Activated CD4-positive, CD25-positive, alpha-beta regulatory T cell treated with anti-CD3 and anti-CD28 coated beads, Interleukin-2, amount 50 U/mL, for 16 hours (primary cell): ENCODE results near the gene SLC1A2.

Experiments
- DNase-seq: peaks from one replicate; pipeline ENCODE4 v3.0.0-alpha.2; 2020; ENCODE audit warnings: low read depth, low spot score

SLC1A2 gene

GRCh38 chr11:35303596-35304385 lies 115.6 kb downstream of the SLC1A2 start:
- no peak for DNase-seq

GRCh38 chr11:35302398-35302797 lies 117.0 kb downstream of the SLC1A2 start:
- no peak for DNase-seq

GRCh38 chr11:35298369-35298768 lies 121.0 kb downstream of the SLC1A2 start:
- DNase-seq: no peak

GRCh38 chr11:35295751-35296150 lies 123.6 kb downstream of the SLC1A2 start:
- no peak for DNase-seq

- DNase-seq: no peak
Measured at GRCh38 chr11:35293699-35294098, 125.7 kb downstream of the SLC1A2 start.

GRCh38 chr11:35293035-35293434 lies 126.3 kb downstream of the SLC1A2 start:
- DNase-seq: no peak

GRCh38 chr11:35292279-35292678 lies 127.1 kb downstream of the SLC1A2 start:
- no peak for DNase-seq

GRCh38 chr11:35290876-35291275 lies 128.5 kb downstream of the SLC1A2 start:
- no peak for DNase-seq

GRCh38 chr11:35289821-35290220 lies 129.5 kb downstream of the SLC1A2 start:
- DNase-seq: no peak

- DNase-seq: no peak
Measured at GRCh38 chr11:35288817-35289541, 130.4 kb downstream of the SLC1A2 start.

- no peak for DNase-seq
Measured at GRCh38 chr11:35288309-35288708, 131.0 kb downstream of the SLC1A2 start.

GRCh38 chr11:35287344-35287890 lies 131.9 kb downstream of the SLC1A2 start:
- no peak for DNase-seq

GRCh38 chr11:35286126-35286525 lies 133.2 kb downstream of the SLC1A2 start:
- DNase-seq: no peak

- DNase-seq: no peak
Measured at GRCh38 chr11:35285471-35285870, 133.9 kb downstream of the SLC1A2 start.

- no peak for DNase-seq
Measured at GRCh38 chr11:35282221-35282882, 137.0 kb downstream of the SLC1A2 start.

GRCh38 chr11:35281169-35281688 lies 138.1 kb downstream of the SLC1A2 start:
- no peak for DNase-seq

GRCh38 chr11:35280727-35281126 lies 138.6 kb downstream of the SLC1A2 start:
- DNase-seq: no peak

- no peak for DNase-seq
Measured at GRCh38 chr11:35277827-35278226, 141.5 kb downstream of the SLC1A2 start.

GRCh38 chr11:35276396-35277145 lies 142.8 kb downstream of the SLC1A2 start:
- DNase-seq: no peak

- no peak for DNase-seq
Measured at GRCh38 chr11:35275786-35276170, 143.6 kb downstream of the SLC1A2 start.
